Dermis microvascular lymphatic vessel endothelial cell (primary cell): Measurements from ENCODE around the gene ADARB2. TPM values are rescaled to one million over a fixed set of nuclear protein-coding genes. Genes with fewer than 3 reads are reported as not detected.

ENCODE experiments used
- DNase-seq, 2 donors: peaks; one replicate each; pipeline versions ENCODE4 v3.0.0 to v3.0.0-alpha.2; 2010; ENCODE audit warnings: low read depth in 2 of 2
- total RNA-seq: library from RNA; depleted of rRNA; stranded (reverse); fragments of >200 nt; gene quantifications from 2 replicates; pipeline ENCODE4 v1.2.1, GENCODE V29; 2014

ADARB2 gene
- total RNA-seq, 1 donor from 2014 or later, result not detected

DNA sequence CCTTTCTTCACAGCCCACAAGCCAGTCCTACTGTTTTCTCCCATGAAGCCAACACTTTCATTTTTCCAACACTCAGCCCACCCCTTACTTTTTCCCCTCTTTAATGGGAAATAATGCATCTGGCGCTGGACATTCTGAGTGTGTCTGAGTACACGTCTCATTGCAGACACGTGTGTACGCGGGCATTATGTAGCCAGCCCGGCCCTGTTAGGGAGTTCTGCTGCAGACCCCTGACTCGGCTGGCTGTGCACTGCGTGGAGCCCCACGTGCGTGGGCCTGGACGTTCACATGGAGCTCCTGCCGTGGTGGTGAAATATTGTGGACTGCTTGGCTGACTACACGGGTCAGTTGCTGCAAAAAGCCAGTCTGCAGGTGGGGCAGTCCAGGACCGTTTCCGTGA, 233.0 kb downstream of the ADARB2 start:
- no peak for DNase-seq

GRCh38 chr10:1502451-1502850, 234.9 kb downstream of the ADARB2 start:
- no peak for DNase-seq

DNA sequence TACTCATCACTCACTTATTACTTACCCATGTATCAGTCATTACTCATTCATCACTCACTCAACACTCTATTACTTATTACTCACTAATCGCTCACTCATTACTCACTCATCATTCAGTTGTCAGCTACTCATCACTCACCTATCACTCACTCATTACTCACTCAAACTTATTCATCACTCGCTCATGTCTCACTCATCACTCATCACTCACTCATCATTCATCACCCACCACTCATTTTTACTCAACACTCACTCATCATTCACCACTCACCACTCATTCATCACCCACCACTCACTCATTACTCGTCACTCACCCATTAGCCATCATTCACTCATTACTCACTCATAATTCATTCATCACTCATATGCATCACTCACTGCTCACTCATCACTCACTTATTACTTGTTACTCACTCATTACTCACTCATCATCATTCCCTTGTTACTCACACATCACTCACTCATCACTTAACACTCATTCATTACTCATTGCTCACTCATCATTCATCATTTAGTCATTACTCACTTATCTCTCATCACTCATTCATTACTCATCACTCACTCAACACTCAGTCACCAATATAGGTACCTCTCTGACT, 237.9 kb downstream of the ADARB2 start:
- no peak for DNase-seq

DNA sequence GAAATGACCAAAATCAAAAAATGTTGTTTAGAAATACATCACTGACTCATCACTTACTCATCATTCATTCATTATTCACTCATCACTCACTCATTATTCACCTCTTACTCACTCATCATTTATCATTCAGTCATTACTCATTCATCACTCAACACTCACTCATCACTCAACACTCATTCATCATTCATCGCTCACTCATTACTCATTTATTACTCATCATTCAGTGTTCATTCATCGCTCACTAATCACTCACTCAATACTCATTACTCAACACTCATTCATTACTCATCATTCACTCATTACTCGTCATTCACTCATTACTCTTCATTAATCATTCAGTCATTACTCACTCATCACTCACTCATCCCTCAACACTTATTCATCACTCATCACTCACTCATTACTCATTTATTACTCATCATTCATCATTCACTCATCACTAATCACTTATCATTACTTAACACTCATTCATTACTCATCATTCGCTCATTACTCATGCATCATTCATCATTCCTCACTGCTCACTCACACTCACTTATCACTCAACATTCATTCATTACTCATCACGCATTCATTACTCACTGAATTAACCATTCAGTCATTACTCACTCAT, 238.5 kb downstream of the ADARB2 start:
- no peak for DNase-seq

- DNase-seq, result no peak
Measured at GRCh38 chr10:1495915-1496517, 241.3 kb downstream of the ADARB2 start.

DNA sequence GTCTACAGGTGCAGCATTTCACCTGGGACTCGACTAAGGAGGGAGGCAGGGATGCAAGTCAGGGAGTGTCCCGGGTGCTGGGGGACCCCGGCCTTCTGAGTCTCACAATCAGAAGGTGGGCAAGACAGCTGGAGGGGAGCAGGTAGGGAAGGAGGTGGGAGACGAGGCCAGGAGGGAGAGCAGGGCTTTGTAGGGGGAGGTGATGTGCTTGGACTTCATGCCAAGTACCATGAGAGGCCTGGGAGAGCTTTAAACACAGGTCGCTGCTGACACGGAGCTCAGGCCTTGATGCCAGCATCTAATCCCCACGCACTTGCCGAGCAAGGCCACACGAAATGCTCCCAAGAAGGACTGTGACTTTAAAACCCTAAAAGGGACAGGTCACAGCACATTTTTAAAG, 244.7 kb downstream of the ADARB2 start:
- DNase-seq, result no peak

DNA sequence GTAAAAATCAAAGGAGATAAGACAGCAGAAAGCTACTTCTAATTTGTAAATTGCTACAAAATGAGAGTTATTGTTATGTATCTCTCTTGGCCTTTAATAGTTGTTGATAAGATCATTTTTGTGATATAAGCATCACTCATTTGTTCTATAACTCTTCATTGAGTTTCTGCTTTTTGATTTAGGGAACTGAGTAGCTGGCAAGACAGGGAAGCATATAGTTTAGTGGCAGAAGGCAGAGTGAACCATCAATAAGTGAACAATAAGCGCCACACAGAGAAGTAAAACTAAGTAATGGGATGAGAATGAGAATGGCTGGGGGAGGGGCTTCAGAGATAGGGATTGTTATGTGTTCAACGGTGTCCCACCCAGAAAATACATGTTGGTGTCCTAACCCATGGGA, 245.4 kb downstream of the ADARB2 start:
- no peak for DNase-seq

GRCh38 chr10:1489801-1490200, 247.5 kb downstream of the ADARB2 start:
- DNase-seq, result no peak

GRCh38 chr10:1488970-1489548, 248.3 kb downstream of the ADARB2 start:
- no peak for DNase-seq

DNA sequence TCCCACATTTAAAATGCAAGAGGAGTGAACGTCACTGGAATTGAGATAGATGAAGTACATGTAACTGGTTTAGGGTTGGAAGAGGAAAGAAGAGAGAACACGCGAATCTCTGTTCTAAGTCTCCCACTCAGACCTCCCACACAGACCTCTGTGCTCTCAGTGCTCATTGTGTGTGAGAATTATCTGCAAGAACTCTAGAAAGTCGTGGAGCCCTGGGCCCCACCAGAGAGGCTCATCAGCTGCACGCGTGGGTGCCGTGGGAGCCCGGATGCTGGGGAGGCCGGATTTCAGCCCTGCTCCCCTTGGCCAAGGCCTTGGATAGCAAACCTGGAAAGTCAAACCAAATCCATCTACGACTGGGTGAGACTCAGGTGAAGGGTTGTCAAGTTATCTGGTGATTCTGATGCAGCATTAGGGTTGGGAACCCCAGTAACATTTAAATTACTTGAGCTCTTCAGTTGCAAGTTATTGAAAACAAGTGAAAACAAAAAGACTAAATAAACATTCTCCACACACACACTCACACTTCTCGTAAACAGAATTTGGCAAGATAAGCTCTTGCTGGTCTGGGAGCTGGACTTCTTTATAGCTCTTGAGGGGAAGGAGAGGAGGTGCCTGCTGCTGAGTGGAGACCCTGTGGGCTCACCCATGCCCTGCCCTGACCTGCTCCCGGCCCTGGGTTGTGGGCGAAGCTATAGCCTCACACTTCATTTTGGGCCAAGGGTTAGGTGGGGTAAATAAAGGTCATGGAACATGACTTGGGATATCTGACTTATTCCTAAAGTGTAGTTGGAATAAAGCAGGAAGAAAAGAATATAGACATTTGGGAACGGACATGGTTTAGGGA, 250.3 kb downstream of the ADARB2 start:
- no peak for DNase-seq

GRCh38 chr10:1485357-1485756, 252.0 kb downstream of the ADARB2 start:
- DNase-seq, result no peak

- DNase-seq, result no peak
Measured at GRCh38 chr10:1483826-1484225, 253.5 kb downstream of the ADARB2 start.

- DNase-seq, result no peak
Measured at GRCh38 chr10:1483246-1483645, 254.1 kb downstream of the ADARB2 start.

DNA sequence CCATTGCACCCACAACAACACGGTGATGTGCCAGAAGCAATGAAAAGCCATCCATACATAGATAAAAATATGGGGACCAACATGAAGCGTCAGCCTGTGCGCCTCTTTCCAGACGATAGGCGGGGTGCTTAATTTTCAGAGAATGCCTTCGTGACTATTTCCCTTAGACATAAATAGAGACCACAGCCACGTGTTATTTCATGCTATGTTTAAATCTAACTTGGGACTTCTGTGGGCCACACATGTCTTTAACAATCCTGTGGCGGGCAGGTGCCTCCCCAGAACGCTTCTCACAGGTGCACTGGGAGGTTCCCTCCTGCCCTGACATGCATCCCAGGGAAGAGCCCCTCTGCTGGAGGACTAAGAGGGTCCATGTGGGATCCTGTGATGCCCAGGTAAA, 259.7 kb downstream of the ADARB2 start:
- DNase-seq, result no peak

DNA sequence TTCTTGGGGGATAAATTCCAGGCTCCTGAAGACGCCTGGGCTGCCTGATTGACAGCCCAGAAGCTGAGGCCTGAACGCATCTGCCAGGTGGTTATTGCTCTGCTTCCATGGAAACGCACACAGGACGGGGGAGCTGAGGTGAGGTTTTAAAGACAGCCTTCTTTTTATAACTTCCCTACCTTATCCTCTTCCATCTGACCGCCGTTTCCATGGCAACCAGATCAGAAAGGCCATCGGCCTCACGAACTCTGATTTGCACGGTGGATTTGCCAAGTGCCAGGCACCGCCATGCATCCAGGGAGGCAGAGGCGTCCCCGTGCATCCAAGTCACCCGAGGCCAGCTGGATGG, 260.9 kb downstream of the ADARB2 start:
- DNase-seq, result no peak

DNA sequence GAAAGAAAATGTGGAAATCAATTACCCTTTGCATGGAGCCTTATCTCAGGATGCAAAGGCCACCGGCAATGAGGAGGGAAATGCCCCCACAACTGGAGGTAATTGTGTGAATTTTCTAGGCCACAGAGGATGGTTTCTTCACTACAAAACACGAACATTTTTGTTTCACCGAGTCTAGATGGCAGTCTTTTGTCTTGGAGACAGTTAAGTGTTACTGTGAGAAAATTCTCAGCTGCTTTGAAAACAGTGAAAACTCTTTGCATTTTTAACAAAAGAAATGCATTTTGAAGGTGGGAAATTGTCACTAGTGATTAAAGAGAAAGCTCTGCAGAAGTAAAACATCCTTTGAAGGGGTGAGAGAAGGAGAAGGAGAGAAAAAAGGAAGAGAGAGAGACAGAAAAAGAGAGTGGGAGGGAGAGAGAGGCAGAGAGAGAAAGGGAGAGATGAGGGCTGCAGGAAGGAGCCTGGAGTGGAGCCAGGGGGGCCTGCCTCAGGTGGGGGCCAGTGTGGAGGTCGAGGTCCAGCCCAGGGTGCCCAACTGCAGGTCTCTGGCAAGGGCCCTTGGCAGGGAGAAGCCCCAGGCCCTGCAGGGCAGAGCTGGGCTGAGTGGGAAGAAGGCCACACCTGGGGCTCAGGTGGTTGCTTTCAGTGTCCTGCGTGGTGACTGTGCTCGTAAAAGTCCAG, 261.4 kb downstream of the ADARB2 start:
- no peak for DNase-seq

DNA sequence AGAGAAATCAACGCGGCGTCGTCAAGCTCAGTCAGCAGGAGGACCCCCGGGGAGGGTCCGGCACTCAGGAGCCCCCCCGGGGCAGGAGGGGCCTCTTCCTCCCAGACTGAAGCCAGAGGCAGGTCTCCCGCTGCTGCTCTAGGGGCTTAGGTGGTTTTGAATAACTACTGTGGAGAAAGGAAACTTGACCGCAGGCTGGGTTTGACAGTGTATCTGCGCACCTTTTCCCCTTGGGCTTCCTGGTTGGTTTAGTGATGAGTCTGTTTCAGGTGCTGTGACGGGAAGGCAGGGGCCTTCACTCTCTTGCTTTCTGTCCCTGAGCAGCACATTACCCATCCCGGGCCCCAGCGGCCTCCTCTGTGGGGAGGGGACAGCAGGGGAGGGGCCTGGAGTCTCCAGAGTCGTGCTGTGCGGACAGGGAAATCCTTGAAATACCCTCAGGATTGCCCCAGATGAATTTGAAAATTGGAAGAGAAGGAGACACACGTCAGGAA, 262.2 kb downstream of the ADARB2 start:
- DNase-seq, result no peak

DNA sequence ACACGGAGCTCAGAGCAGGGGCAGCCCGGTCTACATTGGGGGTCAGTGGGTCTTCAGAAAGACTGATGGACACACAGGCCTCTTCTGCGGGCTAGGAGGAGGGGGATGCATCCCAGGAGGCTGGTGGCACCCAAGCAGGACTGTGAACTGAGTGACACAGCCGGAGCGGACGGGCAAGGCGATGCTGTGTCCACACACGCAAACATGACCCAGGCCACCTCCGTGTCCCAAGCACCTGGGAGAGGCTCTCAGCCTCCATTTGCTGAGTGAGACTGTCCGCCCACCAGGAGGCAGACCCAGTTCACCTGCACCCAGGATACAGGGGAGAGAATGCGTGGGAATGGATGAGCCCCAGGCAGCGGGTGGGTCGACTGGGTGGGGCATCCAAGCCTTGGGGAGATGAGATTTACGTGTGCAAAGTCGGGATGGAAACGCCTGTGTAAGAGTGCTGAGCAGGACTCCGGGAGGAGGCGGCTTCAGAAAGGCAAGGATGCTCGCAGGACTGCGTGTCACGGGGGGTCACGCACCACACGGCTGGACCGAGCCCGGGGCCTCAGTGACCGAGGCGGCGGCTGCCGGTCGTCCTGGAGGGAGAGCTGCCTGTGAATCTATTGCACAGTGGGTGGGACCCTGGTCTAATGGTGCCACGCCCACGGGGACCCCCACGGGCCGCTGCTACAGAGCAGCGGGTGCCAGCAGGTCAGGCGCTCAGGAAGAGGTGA, 262.8 kb downstream of the ADARB2 start:
- DNase-seq, result no peak

DNA sequence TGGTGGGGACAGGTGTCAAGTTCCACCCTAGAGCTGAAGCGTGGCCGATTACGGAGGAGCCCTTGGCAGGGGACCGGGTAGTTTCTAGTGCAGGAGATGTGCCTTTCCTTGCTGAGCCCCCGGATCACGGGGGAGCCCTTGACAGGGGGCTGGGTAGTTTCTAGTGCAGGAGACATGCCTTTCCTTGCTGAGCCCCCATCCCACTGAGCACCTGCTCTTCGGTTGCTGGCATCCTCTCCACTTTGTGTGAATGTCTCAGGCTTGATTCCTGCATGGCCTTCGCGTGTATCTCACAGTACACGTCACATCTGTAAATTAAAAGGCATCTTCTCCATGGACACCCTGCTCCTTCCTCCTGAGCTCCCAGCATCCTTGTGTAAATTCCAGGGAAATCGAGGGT, 263.5 kb downstream of the ADARB2 start:
- DNase-seq, result no peak

DNA sequence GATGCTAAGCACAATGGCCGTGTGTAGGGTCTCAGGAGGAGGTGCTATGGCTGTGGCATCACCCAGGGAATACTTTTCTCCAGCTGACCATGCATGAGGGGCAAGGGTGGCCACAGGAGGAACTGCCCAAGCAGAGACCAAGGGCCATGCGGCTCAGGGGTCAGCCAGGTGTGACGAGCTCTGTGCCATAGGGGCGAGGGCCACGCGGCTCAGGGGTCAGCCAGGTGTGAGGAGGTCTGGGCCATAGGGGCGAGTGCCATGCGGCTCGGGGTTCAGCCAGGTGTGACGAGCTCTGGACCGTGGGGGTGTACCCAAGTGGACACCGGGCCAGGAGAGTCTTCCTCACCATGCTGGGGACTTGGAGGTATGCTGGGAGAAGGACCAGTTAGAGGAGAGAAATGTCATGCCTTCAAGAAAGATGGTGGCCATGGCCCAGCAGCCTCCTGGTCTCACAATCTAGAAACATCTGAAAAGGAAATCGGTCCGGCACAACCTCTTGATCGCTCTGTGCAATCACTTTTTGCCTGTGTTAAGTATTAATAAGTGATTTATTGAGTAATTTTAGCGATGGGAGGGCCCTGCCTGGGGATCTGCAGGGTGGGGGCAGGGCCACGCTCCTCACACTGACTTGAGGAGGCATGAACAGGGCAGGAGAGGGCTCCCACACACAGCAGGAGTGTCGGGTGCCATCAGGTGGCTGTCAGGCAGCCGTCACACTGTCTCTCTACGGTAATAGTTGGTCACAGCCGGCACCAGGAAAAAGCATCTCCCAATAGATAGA, 265.0 kb downstream of the ADARB2 start:
- DNase-seq, result no peak
